Measurements from ENCODE around the gene ZNF414. TPM values are rescaled to one million over a fixed set of nuclear protein-coding genes. Genes with fewer than 3 reads are reported as not detected.

The ZNF414 gene, protein sequence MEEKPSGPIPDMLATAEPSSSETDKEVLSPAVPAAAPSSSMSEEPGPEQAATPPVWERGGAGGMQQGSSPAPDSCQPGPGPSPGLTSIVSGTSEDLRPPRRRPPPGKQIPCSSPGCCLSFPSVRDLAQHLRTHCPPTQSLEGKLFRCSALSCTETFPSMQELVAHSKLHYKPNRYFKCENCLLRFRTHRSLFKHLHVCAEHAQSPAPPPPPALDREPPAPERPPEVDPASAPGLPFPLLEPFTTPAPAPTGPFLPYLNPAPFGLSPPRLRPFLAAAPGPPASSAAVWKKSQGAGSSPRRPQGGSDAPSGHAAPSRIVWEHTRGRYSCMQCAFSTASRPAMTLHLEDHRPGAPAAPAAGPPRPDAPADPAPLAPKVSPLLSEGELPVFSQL
- 16.7 to 18.6 TPM (median 17.0 TPM) in 5 replicates for total RNA-seq (2022; extraction: Qiagen RNA extraction)

DNA sequence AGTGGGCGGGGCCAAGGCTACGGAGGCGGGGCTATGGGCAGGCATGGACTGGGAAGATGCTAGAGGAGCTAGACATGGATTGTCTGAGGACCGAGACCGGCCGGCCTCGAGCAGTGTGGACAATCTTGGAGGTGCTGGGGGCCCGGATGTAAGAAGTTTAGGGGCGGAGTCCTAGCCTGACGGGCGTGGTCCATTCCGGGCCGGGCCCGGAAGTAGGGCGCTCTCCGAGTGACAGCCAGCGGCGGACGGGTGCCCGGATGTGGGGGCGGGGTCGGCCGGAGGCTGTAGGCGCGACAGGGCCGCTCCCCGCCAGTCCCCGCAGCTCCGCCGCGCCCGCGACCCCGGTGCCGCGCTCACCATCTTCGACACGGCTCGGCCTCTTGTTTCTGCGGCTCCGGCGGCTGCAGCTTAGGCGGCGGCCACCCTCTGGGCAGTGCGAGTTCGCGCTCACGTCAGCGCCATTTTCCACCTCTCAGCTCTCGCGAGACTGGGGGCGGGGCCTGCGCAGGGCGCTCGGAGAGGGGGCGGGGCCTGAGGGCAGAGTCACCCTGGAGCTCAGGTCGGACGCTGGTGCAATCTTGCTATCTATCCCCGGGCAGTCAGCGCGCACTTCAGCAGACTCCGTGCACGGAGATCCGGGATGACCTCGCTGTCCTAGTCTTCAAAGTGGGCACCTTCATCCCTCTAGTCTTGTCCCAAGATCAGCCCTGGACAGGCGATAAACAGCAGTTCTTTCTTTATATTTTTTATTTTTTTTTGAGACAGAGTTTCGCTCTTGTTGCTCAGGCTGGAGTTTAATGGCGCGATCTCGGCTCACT, at the start of gene ZNF414:
TSS of gene ZNF414 (minus strand) at position 481 of the 818 bp plus-strand sequence. CDS start at position 360, 121 bp downstream.

Other genes starting within 250 kb of the ZNF414 start
- gene CD320, start 205.8 kb downstream of the ZNF414 start, total RNA-seq (2022; extraction: Qiagen RNA extraction): 61.6 to 97.9 TPM (median 94.6 TPM) in 5 replicates
- 69.6 to 92.7 TPM (median 86.1 TPM) in 5 replicates for gene NDUFA7, start 192.8 kb downstream of the ZNF414 start, total RNA-seq (2022; extraction: Qiagen RNA extraction)
- gene RPS28, start 192.7 kb downstream of the ZNF414 start, total RNA-seq (2022; extraction: Qiagen RNA extraction): 517 to 1,007 TPM (median 905 TPM) in 5 replicates
- gene KANK3, start 170.9 kb downstream of the ZNF414 start, total RNA-seq (2022; extraction: Qiagen RNA extraction): 4.8 to 7.9 TPM (median 6.1 TPM) in 5 replicates
- gene ANGPTL4, start 150.0 kb downstream of the ZNF414 start, total RNA-seq (2022; extraction: Qiagen RNA extraction): 508 to 697 TPM (median 629 TPM) in 5 replicates
- 91.6 to 101 TPM (median 94.7 TPM) in 5 replicates for gene RAB11B, start 123.8 kb downstream of the ZNF414 start, total RNA-seq (2022; extraction: Qiagen RNA extraction)
- gene MARCHF2, start 100.9 kb downstream of the ZNF414 start, total RNA-seq (2022; extraction: Qiagen RNA extraction): 16.2 to 21.7 TPM (median 20.5 TPM) in 5 replicates
- gene HNRNPM, start 69.2 kb downstream of the ZNF414 start, total RNA-seq (2022; extraction: Qiagen RNA extraction): 227 to 271 TPM (median 237 TPM) in 5 replicates
- gene PRAM1, start 11.5 kb downstream of the ZNF414 start, total RNA-seq (2022; extraction: Qiagen RNA extraction): 0.12 to 0.25 TPM (median 0.17 TPM) in 4 of 5 replicates, not detected in the other
- 0.16 to 0.48 TPM (median 0.24 TPM) in 5 replicates for gene MYO1F, start 63.3 kb upstream of the ZNF414 start, total RNA-seq (2022; extraction: Qiagen RNA extraction)
- gene ADAMTS10, start 96.5 kb upstream of the ZNF414 start, total RNA-seq (2022; extraction: Qiagen RNA extraction): 8.4 to 14.6 TPM (median 12.2 TPM) in 5 replicates
- gene NFILZ, start 116.5 kb upstream of the ZNF414 start, total RNA-seq (2022; extraction: Qiagen RNA extraction): not detected in 5 replicates
- not detected in 5 replicates for gene ACTL9, start 184.6 kb upstream of the ZNF414 start, total RNA-seq (2022; extraction: Qiagen RNA extraction)
- gene OR2Z1, start 207.5 kb upstream of the ZNF414 start, total RNA-seq (2022; extraction: Qiagen RNA extraction): not detected in 5 replicates

All from A549 treated with Mapracorat at 1 μM for 4 hours (cell line).